HG02840 (cell line): ENCODE data around the gene LRRN1.
"Not testable (repeated sequence)": the region's sequence is repeated elsewhere in the genome, so short reads cannot be mapped to it uniquely, and the experiment has no call there.

Source experiments
- ATAC-seq: cut with Tn5 transposase; IDR thresholded peaks from one replicate; pipeline ENCODE4 v1.9.1; 2021; ENCODE audit warnings: mild to moderate bottlenecking, moderate library complexity, moderate number of reproducible peaks; ENCODE audit not compliant: unreplicated experiment, low FRiP score

The LRRN1 gene

DNA sequence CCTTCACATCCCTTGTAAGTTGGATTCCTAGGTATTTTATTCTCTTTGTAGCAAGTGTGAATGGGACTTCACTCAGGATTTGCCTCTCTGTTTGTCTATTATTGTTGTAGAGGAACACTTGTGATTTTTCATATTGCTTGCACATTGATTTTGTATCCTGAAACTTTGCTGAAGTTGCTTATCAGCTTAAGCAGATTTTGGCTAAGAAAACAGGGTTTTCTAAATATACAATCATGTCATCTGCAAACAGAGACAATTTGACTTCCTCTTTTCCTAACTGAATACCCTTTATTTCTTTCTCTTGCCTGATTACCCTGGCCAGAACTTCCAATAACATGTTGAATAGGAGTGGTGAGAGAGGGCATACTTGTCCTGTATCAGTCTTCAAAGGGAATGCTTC is 88.1 kb downstream of the LRRN1 start:
- not testable (repeated sequence) for ATAC-seq

DNA sequence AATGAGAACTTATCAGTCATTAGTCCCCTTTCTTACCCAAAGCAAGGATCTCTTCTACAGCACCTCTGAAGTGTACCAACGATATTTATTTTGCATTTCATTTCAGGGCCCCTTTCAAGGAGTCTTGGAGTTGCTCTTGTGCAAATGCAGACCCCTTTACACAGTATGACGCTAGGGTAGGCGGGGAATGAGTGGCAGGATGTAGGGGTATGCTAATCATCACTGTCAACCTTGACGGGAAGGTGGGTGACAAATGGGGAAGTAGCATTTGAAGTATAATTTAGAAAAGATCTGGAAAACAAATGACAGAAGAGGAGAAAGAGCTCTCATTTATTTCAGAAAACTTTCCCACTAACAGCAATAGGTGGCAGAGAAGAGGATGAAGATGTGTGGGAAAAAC is 94.4 kb downstream of the LRRN1 start:
- ATAC-seq: no peak
